HepG2 (cell line): Measurements from ENCODE around the gene CYP26A1. TPM values are rescaled to one million over a fixed set of nuclear protein-coding genes. Genes with fewer than 3 reads are reported as not detected.

Experiments used
- ATAC-seq: fragments of 200-7000 bp; cut with Tn5 transposase; 3 replicates; pipeline ENCODE4 v1.9.1; 2020; ENCODE audit warnings: mild to moderate bottlenecking, moderate library complexity
- BruUV-seq: library from RNA; stranded (reverse); fragments of 400-500 nt; replicated peaks from 2 replicates; lab custom pipeline; 2021; lab: Mats Ljungman, UMichigan
- CTCF ChIA-PET: fragments of 300-600 bp; formaldehyde crosslinking; extraction: SDS; loops from one replicate; lab custom pipeline; 2021; ENCODE audit warnings: low total read pairs, inconsistent platforms, low intra/inter-chr PET ratio; lab: Yijun Ruan, JAX
- POLR2A ChIA-PET: fragments of 350-600 bp; sonication (Branson Sonifier 250); formaldehyde crosslinking; loops from one replicate; lab custom pipeline; 2020; ENCODE audit warnings: antibody characterized with exemption, inconsistent platforms; lab: Yijun Ruan, JAX
- DNase-seq: peaks from one replicate; pipeline ENCODE4 v3.0.0-alpha.2; 2015; ENCODE audit warnings: low spot score
- FAIRE-seq: peaks from 3 replicates; lab custom pipeline; 2011; peaks lifted over from hg19 to GRCh38; lab: Jason Lieb, UNC
- H2AFZ ChIP-seq: one replicate; pipeline ENCODE4 v1.6.1; 2011; ENCODE audit warnings: low read length, inconsistent platforms
- H3K27ac ChIP-seq: fragments of 300-600 bp; 3 replicates; pipeline ENCODE4 v1.8.0; 2011; ENCODE audit warnings: mixed run types, mild to moderate bottlenecking, mixed read lengths, low read length, inconsistent platforms; ENCODE audit not compliant: insufficient read depth; ENCODE audit errors: extremely low read length
- H3K27me3 ChIP-seq, 2 experiments: fragments of 200-600 bp in 1 of 2; 2 replicates in 1 of 2; 3 replicates in 1 of 2; pipeline versions ENCODE4 v1.6.0 to v1.8.0; 2011; ENCODE audit warnings: low read length in 2 of 2, mild to moderate bottlenecking in 2 of 2, moderate library complexity in 2 of 2, inconsistent platforms in 1 of 2; ENCODE audit not compliant: insufficient read depth in 2 of 2, control insufficient read depth in 1 of 2
- H3K36me3 ChIP-seq, 2 experiments: fragments of 200-600 bp in 1 of 2; replicated peaks in 1 of 2; 2 replicates in 1 of 2; 3 replicates in 1 of 2; pipeline versions ENCODE4 v1.5.1 to v1.8.0; 2011; ENCODE audit warnings: low read length in 2 of 2, inconsistent platforms in 1 of 2; ENCODE audit not compliant: insufficient read depth in 2 of 2, control insufficient read depth in 1 of 2
- H3K4me1 ChIP-seq: 2 replicates; pipeline ENCODE4 v1.5.1; 2012; ENCODE audit warnings: low read length, inconsistent platforms; ENCODE audit not compliant: insufficient read depth
- H3K4me2 ChIP-seq: 2 replicates; pipeline ENCODE4 v1.6.0; 2011; ENCODE audit warnings: low read depth, low read length, inconsistent platforms
- H3K4me3 ChIP-seq, 3 experiments: fragments of 200-600 bp in 1 of 3; sonication (generic), shearing (Covaris generic) in 1 of 3; replicated peaks in 1 of 3; 2 replicates each; pipeline ENCODE4 v1.5.1; 2011 to 2016; ENCODE audit warnings: low read length in 3 of 3, inconsistent platforms in 2 of 3, low read depth in 2 of 3, mild to moderate bottlenecking in 2 of 3, control low read depth in 1 of 3, mixed read lengths in 1 of 3; ENCODE audit not compliant: insufficient read depth in 1 of 3
- H3K79me2 ChIP-seq: one replicate; pipeline ENCODE4 v1.6.1; 2011; ENCODE audit warnings: low read length, inconsistent platforms; ENCODE audit not compliant: insufficient read depth
- H3K9ac ChIP-seq: 2 replicates; pipeline ENCODE4 v1.6.0; 2011; ENCODE audit warnings: mild to moderate bottlenecking, low read depth, low read length, inconsistent platforms; ENCODE audit not compliant: insufficient read depth
- H3K9me3 ChIP-seq: 2 replicates; pipeline ENCODE4 v1.5.1; 2012; ENCODE audit warnings: mild to moderate bottlenecking, low read length
- H4K20me1 ChIP-seq: 2 replicates; pipeline ENCODE4 v1.6.0; 2011; ENCODE audit warnings: inconsistent platforms, mild to moderate bottlenecking, low read length, moderate library complexity; ENCODE audit not compliant: insufficient read depth
- CC2D1A ChIP-seq: sonication (generic); formaldehyde crosslinking; IDR thresholded peaks from 2 replicates; pipeline ENCODE4 v1.8.1; 2023; ENCODE audit warnings: mild to moderate bottlenecking, missing genetic modification reagents
- CHD2 ChIP-seq: IDR thresholded peaks from 2 replicates; pipeline ENCODE4 v1.6.1; 2011; ENCODE audit warnings: low read depth, low read length, improper control_type of control experiment
- ELF3 ChIP-seq: IDR thresholded peaks from 2 replicates; pipeline ENCODE4 v1.6.1; 2016; ENCODE audit warnings: missing genetic modification reagents, missing compliant biosample characterization
- HNRNPLL ChIP-seq: fragments of 200-400 bp; formaldehyde crosslinking; IDR thresholded peaks from 2 replicates; pipeline ENCODE4 v1.6.1; 2017; ENCODE audit warnings: mild to moderate bottlenecking, low read depth, low read length; ENCODE audit not compliant: poor library complexity, severe bottlenecking
- RORA ChIP-seq: sonication (generic); formaldehyde crosslinking; IDR thresholded peaks from 2 replicates; pipeline ENCODE4 v1.5.0; 2020; ENCODE audit warnings: mild to moderate bottlenecking, missing genetic modification reagents, moderate library complexity
- TAF15 ChIP-seq: fragments of 200-400 bp; formaldehyde crosslinking; IDR thresholded peaks from one replicate; pipeline ENCODE4 v1.6.1; 2018; ENCODE audit warnings: mild to moderate bottlenecking, low read depth, low read length; ENCODE audit not compliant: poor library complexity, severe bottlenecking
- TBL1XR1 ChIP-seq: fragments of 150-350 bp; IDR thresholded peaks from 2 replicates; pipeline ENCODE4 v1.6.1; 2014; ENCODE audit warnings: borderline replicate concordance, low read length; ENCODE audit not compliant: partially characterized antibody
- ZEB1 ChIP-seq: IDR thresholded peaks from 2 replicates; pipeline ENCODE4 v1.6.1; 2012; ENCODE audit warnings: mild to moderate bottlenecking, low read depth, inconsistent platforms; ENCODE audit not compliant: insufficient replicate concordance
- ZFP37 ChIP-seq: sonication (generic); formaldehyde crosslinking; IDR thresholded peaks from 2 replicates; pipeline ENCODE4 v1.4.0; 2020; ENCODE audit warnings: missing genetic modification reagents, borderline replicate concordance
- ZFP62 ChIP-seq: sonication (generic); formaldehyde crosslinking; IDR thresholded peaks from 2 replicates; pipeline ENCODE4 v1.4.0; 2020; ENCODE audit warnings: missing genetic modification reagents
- ZFX ChIP-seq: sonication (generic); formaldehyde crosslinking; IDR thresholded peaks from 2 replicates; pipeline ENCODE4 v1.4.0; 2020; ENCODE audit warnings: mild to moderate bottlenecking, low read depth, missing genetic modification reagents, moderate library complexity
- ZNF598 ChIP-seq: sonication (generic); formaldehyde crosslinking; IDR thresholded peaks from 2 replicates; pipeline ENCODE4 v1.5.1; 2020; ENCODE audit warnings: mild to moderate bottlenecking, missing genetic modification reagents, borderline replicate concordance
- ZNF720 ChIP-seq: sonication (generic); formaldehyde crosslinking; IDR thresholded peaks from 2 replicates; pipeline ENCODE4 v1.4.0; 2020; ENCODE audit warnings: missing genetic modification reagents
- ZNF891 ChIP-seq: sonication (generic); formaldehyde crosslinking; IDR thresholded peaks from 2 replicates; pipeline ENCODE4 v1.5.0; 2020; ENCODE audit warnings: mild to moderate bottlenecking, missing genetic modification reagents
- ZSCAN25 ChIP-seq: sonication (generic); formaldehyde crosslinking; IDR thresholded peaks from 2 replicates; pipeline ENCODE4 v1.8.0; 2022; ENCODE audit warnings: mild to moderate bottlenecking, missing genetic modification reagents
- WGBS: methylation state at CpG from one replicate; pipeline ENCODE4 v1.1.6; 2017; ENCODE audit warnings: low lambda C conversion rate; 5-methylcytosine and 5-hydroxymethylcytosine counted together
- in situ Hi-C: cut with HindIII; loops from 2 replicates; pipeline ENCODE4 v1.10.0; 2017; ENCODE audit warnings: low pct_unique_long_range_greater_than_20kb; ENCODE audit not compliant: extremely low pct_ligation_motif_present
- intact Hi-C: fragments of 100-400 bp; cut with micrococcal nuclease; formaldehyde crosslinking; loops from one replicate; pipeline ENCODE4 v1.10.0; 2022; ENCODE audit not compliant: unreplicated experiment
- polyA plus RNA-seq, 8 experiments: library from polyadenylated mRNA; depleted of rRNA in 3 of 8; stranded (reverse) in 7 of 8; unstranded in 1 of 8; fragments of >200 nt; fragmentation: Illumina TruSeq in 4 of 8; extraction: Trizol in 4 of 8; gene quantifications; 2 replicates each; pipeline versions ENCODE4 v1.2.1 to v1.2.3, GENCODE V29; 2011 to 2016; ENCODE audit warnings: low read depth in 4 of 8, missing spikeins in 1 of 8, mixed read lengths in 1 of 8; ENCODE audit not compliant: insufficient read depth in 1 of 8
- total RNA-seq, 5 experiments: library from RNA; depleted of rRNA; stranded (reverse); fragments of >200 nt; fragmentation: Illumina TruSeq; extraction: Trizol; gene quantifications; 2 replicates each; pipeline ENCODE4 v1.2.3, GENCODE V29; 2016; ENCODE audit warnings: low read depth in 1 of 5
- TF ChIP-seq, protein P1 (sequence below): sonication (generic); formaldehyde crosslinking; IDR thresholded peaks from 2 replicates; pipeline ENCODE4 v1.8.1; 2023; ENCODE audit warnings: mild to moderate bottlenecking, moderate library complexity, missing genetic modification reagents
- TF ChIP-seq, protein P2 (sequence below): sonication (generic); formaldehyde crosslinking; IDR thresholded peaks from 2 replicates; pipeline ENCODE4 v1.4.0; 2020; ENCODE audit warnings: mild to moderate bottlenecking, missing genetic modification reagents
- TF ChIP-seq, protein P3 (sequence below): IDR thresholded peaks from 2 replicates; pipeline ENCODE4 v1.6.1; 2016; ENCODE audit warnings: missing compliant biosample characterization, missing genetic modification reagents, borderline replicate concordance
- TF ChIP-seq, protein P4 (sequence below): sonication (generic); formaldehyde crosslinking; IDR thresholded peaks from 2 replicates; pipeline ENCODE4 v1.5.0; 2020; ENCODE audit warnings: mild to moderate bottlenecking, missing genetic modification reagents

The CYP26A1 gene
- total and polyA plus RNA-seq, 2 of the 13 experiments (the other 11 are each of a cell fraction or from before 2014, with no cell fraction given) = 0.15 TPM; not detected in 1

- ChIA-PET CTCF (no interaction called here), POLR2A (no interaction called here)
- no peak for FAIRE-seq
- Histone ChIP-seq H3K4me1 (peaks cover 29% of the 10 kb centered on the region), H3K4me3 (peak overlapping the region; percentile 56 to 77 (median 58)), H2AFZ (no peak overlapping the region), H3K9ac (0 out of 2 replicates have a peak overlapping the region, but pooled peaks have one; percentile 8), H3K27me3 (peaks cover 11 to 56% of the 10 kb centered on the region in 2 experiments), H3K79me2 (no peaks in the 10 kb centered on the region), H3K9me3 (no peaks in the 10 kb centered on the region), H3K36me3 (no peaks in the 10 kb centered on the region), H4K20me1 (no peaks in the 10 kb centered on the region), H3K27ac (no peak overlapping the region), H3K4me2 (peak overlapping the region; percentile 89)
- in situ Hi-C loops (loop anchor here (10.0 kb wide), 1 partner anchor 223 kb away; no protein-coding TSS in a partner anchor), intact Hi-C loops (loop anchor here (5.0 to 10.0 kb wide), 2 partner anchors 187 to 285 kb away; no protein-coding TSS in a partner anchor)
- 0% methylated on average over 3 of the region's 27 CpGs for WGBS
- BruUV-seq = no TSS peak
- no peak for DNase-seq
- ATAC-seq = peak; percentile 56
- TF ChIP-seq TBL1XR1 (no peak), ZNF891 (CRISPR knock-in tag) (0 out of 2 replicates have a peak, but pooled peaks have one; percentile 30), ZFP62 (CRISPR knock-in tag) (no peak), ZSCAN25 (0 out of 2 replicates have a peak, but pooled peaks have one; percentile 2), ZNF720 (CRISPR knock-in tag) (no peak), ZEB1 (peak; percentile 41), TAF15 (no peak), ZFX (no peak), ZNF598 (CRISPR knock-in tag) (no peak), ZFP37 (CRISPR knock-in tag) (0 out of 2 replicates have a peak, but pooled peaks have one; percentile 47), RORA (no peak), CHD2 (peak; percentile 79), HNRNPLL (peak; percentile 8), ELF3 (CRISPR knock-in tag) (no peak), CC2D1A (CRISPR knock-in tag) (no peak)
- TF ChIP-seq, protein P1, sequence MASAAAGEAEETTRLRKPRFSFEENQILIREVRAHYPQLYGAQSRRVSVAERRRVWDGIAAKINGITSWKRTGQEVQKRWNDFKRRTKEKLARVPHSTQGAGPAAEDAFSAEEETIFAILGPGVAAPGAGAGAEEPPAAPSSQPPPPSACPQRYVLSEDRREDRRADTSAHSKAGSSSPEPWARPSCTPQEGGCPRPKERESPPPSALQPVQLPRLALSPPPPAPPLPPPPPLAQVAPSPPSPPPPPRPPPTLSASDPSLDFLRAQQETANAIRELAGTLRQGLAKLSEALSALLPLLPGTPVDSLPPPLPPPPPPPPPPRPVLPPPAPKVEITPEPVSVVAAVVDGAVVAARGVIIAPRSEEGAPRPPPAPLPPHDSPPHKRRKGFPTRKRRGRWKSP (CRISPR knock-in tag) = peak; percentile 13; the same call in 1 of the 2 replicates
- TF ChIP-seq, protein P2, sequence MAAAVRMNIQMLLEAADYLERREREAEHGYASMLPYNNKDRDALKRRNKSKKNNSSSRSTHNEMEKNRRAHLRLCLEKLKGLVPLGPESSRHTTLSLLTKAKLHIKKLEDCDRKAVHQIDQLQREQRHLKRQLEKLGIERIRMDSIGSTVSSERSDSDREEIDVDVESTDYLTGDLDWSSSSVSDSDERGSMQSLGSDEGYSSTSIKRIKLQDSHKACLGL (CRISPR knock-in tag) = no peak
- TF ChIP-seq, protein P3, sequence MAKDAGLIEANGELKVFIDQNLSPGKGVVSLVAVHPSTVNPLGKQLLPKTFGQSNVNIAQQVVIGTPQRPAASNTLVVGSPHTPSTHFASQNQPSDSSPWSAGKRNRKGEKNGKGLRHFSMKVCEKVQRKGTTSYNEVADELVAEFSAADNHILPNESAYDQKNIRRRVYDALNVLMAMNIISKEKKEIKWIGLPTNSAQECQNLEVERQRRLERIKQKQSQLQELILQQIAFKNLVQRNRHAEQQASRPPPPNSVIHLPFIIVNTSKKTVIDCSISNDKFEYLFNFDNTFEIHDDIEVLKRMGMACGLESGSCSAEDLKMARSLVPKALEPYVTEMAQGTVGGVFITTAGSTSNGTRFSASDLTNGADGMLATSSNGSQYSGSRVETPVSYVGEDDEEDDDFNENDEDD (CRISPR knock-in tag) = no peak
- TF ChIP-seq, protein P4, sequence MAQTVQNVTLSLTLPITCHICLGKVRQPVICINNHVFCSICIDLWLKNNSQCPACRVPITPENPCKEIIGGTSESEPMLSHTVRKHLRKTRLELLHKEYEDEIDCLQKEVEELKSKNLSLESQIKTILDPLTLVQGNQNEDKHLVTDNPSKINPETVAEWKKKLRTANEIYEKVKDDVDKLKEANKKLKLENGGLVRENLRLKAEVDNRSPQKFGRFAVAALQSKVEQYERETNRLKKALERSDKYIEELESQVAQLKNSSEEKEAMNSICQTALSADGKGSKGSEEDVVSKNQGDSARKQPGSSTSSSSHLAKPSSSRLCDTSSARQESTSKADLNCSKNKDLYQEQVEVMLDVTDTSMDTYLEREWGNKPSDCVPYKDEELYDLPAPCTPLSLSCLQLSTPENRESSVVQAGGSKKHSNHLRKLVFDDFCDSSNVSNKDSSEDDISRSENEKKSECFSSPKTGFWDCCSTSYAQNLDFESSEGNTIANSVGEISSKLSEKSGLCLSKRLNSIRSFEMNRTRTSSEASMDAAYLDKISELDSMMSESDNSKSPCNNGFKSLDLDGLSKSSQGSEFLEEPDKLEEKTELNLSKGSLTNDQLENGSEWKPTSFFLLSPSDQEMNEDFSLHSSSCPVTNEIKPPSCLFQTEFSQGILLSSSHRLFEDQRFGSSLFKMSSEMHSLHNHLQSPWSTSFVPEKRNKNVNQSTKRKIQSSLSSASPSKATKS = no peak
These were observed 1.4 kb upstream of the CYP26A1 start for GRCh38 chr10:93072225-93072712.
